Motor neuron (in vitro differentiated cells): ENCODE measurements around the gene KIF4A. TPM values are rescaled to one million over a fixed set of nuclear protein-coding genes. Genes with fewer than 3 reads are reported as not detected.
A peak's percentile ranks its signal among the peaks of the same experiment; 100 is the strongest.

Experiments
- ATAC-seq, 8 experiments: fragments of 200-7000 bp; cut with Tn5 transposase; replicated peaks in 6 of 8; 2 replicates each; pipeline ENCODE4 v1.8.0; 2021; ENCODE audit warnings: mild to moderate bottlenecking in 8 of 8, moderate library complexity in 8 of 8
- H3K27ac ChIP-seq, 2 donors: fragments of 250-450 bp; sonication (Bioruptor Pico); 2 replicates each; pipeline ENCODE4 v1.9.0; 2021; ENCODE audit warnings: antibody characterized with exemption in 2 of 2, mild to moderate bottlenecking in 2 of 2, moderate library complexity in 1 of 2
- H3K4me1 ChIP-seq, 2 donors: fragments of 250-450 bp; sonication (Bioruptor Pico); replicated peaks in 1 of 2; 2 replicates each; pipeline ENCODE4 v1.6.1; 2021; ENCODE audit warnings: antibody characterized with exemption in 2 of 2, mild to moderate bottlenecking in 2 of 2, moderate library complexity in 1 of 2
- H3K4me3 ChIP-seq, 5 donors: fragments of 250-450 bp; sonication (Bioruptor Pico); 2 replicates each; pipeline ENCODE4 v1.9.0; 2021; ENCODE audit warnings: antibody characterized with exemption in 5 of 5, mild to moderate bottlenecking in 5 of 5, moderate library complexity in 4 of 5
- WGBS, 10 experiments: fragments of 450-650 bp; shearing (Covaris generic); methylation state at CpG; one replicate each; pipeline ENCODE4 v1.0.0; 2022; 5-methylcytosine and 5-hydroxymethylcytosine counted together
- in situ Hi-C, 9 experiments: fragments of 400-800 bp; cut with MboI; loops; one replicate each; pipeline ENCODE4 v1.15.0; 2021; ENCODE audit warnings: low sequenced_read_pairs in 9 of 9, low pct_unique_long_range_greater_than_20kb in 2 of 9; ENCODE audit not compliant: unreplicated experiment in 9 of 9
- total RNA-seq, 8 experiments: library from RNA; unstranded; fragments of 300-600 nt; gene quantifications; 2 replicates each; pipeline versions ENCODE4 v1.2.3 to v1.2.4, GENCODE V29; 2022

KIF4A gene
- total RNA-seq, 8 experiments from 2014 or later: 0.10 to 32.1 (median 1.9) TPM

DNA sequence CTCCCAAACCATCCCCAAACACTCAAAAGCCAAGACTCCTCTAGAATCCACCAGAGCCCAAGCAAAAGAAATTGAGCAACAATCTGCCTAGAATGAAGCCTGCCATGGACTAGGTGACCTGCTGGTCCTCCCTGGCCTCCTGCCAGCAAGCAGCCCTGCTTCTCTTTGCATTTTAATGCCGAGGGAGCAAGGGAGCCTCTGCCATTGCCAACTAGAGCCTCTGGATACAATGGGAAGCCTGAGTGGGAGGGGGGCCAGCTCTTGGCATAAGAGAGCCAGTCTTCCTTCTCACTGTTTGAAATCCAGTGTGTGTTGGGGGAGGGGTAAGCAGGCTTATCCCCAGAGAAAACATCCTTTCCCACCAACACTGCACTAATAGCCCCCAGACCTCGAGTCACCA, 131.7 kb downstream of the KIF4A start:
- peak in 5 of 8 experiments; percentile 17 to 44 (median 28) for ATAC-seq
- in situ Hi-C loops: loop anchor here in 1 of 9 experiments (25.0 kb wide), 1 partner anchor 109 kb away; no protein-coding TSS in a partner anchor
- Histone ChIP-seq H3K4me1 (peaks cover 30 to 39% of the 10 kb centered on the region in 2 donors), H3K4me3 (no peak overlapping the region), H3K27ac (peak overlapping the region in 1 of 2 donors; percentile 59)
- 0% methylated on average over 1 of the region's 2 CpGs; no CpG with 5 or more reads in 8 of the 10 experiments for WGBS, 10 experiments

- in situ Hi-C loops: loop anchor here in 1 of 9 experiments (25.0 kb wide), 1 partner anchor 111 kb away; no protein-coding TSS in a partner anchor
- WGBS, 10 experiments: 0 to 3% methylated on average over 2 to 6 of the region's 11 CpGs; no CpG with 5 or more reads in 8 of the 10 experiments
- peak within 1 kb of the TSS; percentile 5 to 59 for H3K27ac ChIP-seq
Measured at GRCh38 chrX:70422851-70423341, 133.0 kb downstream of the KIF4A start, which contains the start of gene GDPD2. Gene GDPD2, plus strand, starts transcription at chrX:70423314. Its CDS starts 1,671 bp downstream, at chrX:70424985.

GRCh38 chrX:70423936-70424675, 134.2 kb downstream of the KIF4A start:
- WGBS, 10 experiments: 20 to 48% methylated on average over 1 to 6 of the region's 10 CpGs; no CpG with 5 or more reads in 8 of the 10 experiments
- H3K4me1 ChIP-seq: peaks cover 30% of the 10 kb centered on the region in 2 donors
- in situ Hi-C loops: loop anchor here in 1 of 9 experiments (25.0 kb wide), 1 partner anchor 112 kb away; no protein-coding TSS in a partner anchor
- peak in 3 of 8 experiments; percentile 11 to 54 (median 20) for ATAC-seq
- no peak overlapping the region for H3K27ac ChIP-seq
- H3K4me3 ChIP-seq: peak overlapping the region in 3 of 5 donors; percentile 24 to 29 (median 26)

More at GRCh38 chrX:70422851-70423341, 133.0 kb downstream of the KIF4A start, which contains the start of gene GDPD2:
- H3K4me1 ChIP-seq: peaks cover 30 to 38% of the 10 kb centered on the region in 2 donors
- peak in 7 of 8 experiments; percentile 56 to 94 (median 93) for ATAC-seq
- peak within 1 kb of the TSS; percentile 5 to 29 (median 24) for H3K4me3 ChIP-seq

DNA sequence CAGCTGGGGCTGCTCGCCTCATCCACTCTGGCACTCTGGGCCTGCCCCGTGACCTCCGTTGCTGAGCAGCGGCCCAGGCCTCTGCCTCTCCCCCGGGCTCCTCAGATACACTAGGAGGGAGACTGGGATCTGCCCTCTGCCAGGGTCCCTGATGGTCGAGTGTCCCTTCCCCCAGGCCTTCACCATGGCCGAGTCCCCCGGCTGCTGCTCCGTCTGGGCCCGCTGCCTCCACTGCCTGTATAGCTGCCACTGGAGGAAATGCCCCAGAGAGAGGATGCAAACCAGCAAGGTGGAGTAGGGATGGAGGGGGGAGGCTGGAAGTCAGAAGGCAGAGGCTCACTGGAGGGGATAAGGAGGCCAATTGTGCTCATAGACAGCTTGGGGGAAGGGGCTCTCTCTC, 134.9 kb downstream of the KIF4A start:
- Histone ChIP-seq H3K4me3 (no peak overlapping the region), H3K4me1 (peaks cover 30% of the 10 kb centered on the region in 2 donors), H3K27ac (no peak overlapping the region)
- WGBS, 10 experiments: 63 to 80% methylated on average over 3 to 9 of the region's 10 CpGs; no CpG with 5 or more reads in 8 of the 10 experiments
- ATAC-seq: no peak
- in situ Hi-C loops: loop anchor here in 1 of 9 experiments (25.0 kb wide), 1 partner anchor 112 kb away; no protein-coding TSS in a partner anchor

GRCh38 chrX:70426286-70427278, 136.7 kb downstream of the KIF4A start:
- H3K4me3 ChIP-seq: no peak overlapping the region
- WGBS, 10 experiments: 52% methylated on average over 11 of the region's 15 CpGs; no CpG with 5 or more reads in 9 of the 10 experiments
- no peak overlapping the region for H3K27ac ChIP-seq
- H3K4me1 ChIP-seq: peaks cover 25 to 26% of the 10 kb centered on the region in 2 donors
- no peak for ATAC-seq
- in situ Hi-C loops: no loop called here

GRCh38 chrX:70427365-70427764, 137.5 kb downstream of the KIF4A start:
- 16% methylated on average over 2 of the region's 2 CpGs; no CpG with 5 or more reads in 9 of the 10 experiments for WGBS, 10 experiments
- Histone ChIP-seq H3K4me3 (no peak overlapping the region), H3K4me1 (peaks cover 17 to 20% of the 10 kb centered on the region in 2 donors), H3K27ac (no peak overlapping the region)
- no peak for ATAC-seq
- in situ Hi-C loops: no loop called here

DNA sequence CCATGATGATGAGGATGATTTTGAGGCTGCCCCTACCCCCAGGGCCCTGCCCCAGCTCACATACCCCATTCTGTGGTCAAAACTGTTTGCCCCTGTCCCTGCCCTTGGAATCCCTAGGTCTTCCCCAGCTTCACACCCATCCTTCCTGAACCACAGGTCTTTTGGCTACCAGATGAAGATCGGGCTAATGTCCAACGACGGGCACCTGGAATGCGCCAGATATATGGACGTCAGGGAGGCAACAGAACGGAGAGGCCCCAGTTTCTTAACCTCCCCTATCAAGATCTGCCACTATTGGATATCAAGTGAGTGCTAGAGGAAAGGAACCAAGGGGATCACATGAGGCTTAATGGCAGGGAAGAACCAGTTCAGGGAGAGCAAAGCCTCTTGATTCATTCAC, 139.9 kb downstream of the KIF4A start:
- Histone ChIP-seq H3K4me1 (no peaks in the 10 kb centered on the region), H3K4me3 (no peak overlapping the region), H3K27ac (no peak overlapping the region)
- in situ Hi-C loops: no loop called here
- 76 to 88% methylated on average over 4 of the region's 6 CpGs; no CpG with 5 or more reads in 8 of the 10 experiments for WGBS, 10 experiments
- no peak for ATAC-seq

DNA sequence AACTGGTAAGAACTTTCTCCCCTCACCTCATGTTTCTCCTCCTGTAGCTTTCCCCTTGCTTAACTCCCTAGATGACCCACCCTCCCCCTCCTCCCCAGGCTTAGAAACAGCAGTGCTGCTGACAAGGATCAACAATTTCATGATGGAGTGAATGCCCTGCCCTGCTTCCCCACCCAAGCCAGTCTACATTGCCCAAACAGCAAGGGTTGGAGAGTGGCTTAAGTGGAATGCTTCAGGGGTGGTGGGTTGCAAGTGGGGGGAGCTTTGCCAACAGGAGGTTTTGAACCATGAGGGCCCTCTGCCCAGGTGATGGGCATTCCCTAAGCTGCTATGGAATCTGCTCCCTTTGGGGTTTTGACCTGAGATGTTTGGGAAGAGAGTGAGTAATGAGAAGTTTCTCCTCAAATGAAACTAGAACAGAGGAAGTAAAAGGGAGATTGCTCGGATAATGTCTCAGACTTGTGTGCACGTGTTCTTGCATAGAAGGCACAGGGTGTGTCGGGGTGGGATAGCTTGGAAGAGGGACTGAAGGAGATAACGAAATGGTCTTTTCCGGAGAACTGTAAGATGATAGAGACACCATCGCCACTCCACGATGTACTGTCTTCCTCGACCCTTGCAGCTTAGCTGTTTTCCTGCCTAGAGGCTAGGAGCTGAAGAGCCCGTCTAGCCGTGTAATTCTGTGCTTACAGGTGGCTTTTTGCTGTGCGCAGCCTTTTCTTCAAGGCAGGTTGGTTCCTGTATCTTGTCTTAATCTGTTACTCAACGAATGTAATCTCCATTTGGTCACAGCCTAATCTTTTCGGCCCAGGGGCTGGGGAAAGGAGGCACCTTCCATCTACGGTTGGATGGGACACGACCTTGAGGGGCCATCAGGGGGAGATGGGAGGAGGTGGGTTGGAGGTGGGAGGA, 143.3 kb downstream of the KIF4A start:
- Histone ChIP-seq H3K27ac (no peak overlapping the region), H3K4me3 (peak overlapping the region; percentile 52 to 61 (median 56)), H3K4me1 (peaks cover 13 to 19% of the 10 kb centered on the region in 2 donors)
- WGBS, 10 experiments: 54 to 74% (median 63%) methylated on average over 3 to 9 of the region's 15 CpGs; no CpG with 5 or more reads in 6 of the 10 experiments
- no peak for ATAC-seq
- in situ Hi-C loops: no loop called here

DNA sequence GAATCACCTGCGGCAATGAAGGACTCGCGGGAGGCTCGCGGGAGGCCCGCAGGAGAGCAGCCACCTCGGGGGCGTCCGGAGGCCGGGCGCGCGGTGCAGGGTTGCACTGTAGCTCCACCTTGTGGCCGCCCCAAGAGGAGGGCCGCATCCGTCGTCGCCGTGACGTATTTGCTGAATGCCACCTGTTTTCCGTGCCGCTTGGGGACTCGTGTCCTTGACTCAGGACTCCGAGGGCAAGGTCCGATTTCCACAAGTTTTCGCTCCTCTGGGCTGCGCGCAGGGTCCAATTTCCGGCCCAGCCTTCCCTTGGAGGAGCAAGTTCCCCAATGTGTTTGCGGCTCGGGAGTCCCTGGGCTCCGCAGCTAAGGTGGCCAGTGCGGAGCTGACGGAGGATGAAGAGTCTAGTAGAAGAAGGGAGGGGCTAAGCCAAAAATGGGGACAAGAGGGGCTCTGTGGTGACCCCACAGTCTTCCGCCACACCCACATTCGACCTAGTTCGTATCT, 144.0 kb downstream of the KIF4A start:
- WGBS, 10 experiments: 0 to 7% methylated on average over 1 to 3 of the region's 37 CpGs; no CpG with 5 or more reads in 8 of the 10 experiments
- in situ Hi-C loops: no loop called here
- peak; percentile 58 to 76 (median 64) for ATAC-seq
- Histone ChIP-seq H3K4me1 (peaks cover 13 to 19% of the 10 kb centered on the region in 2 donors), H3K27ac (peak overlapping the region in 1 of 2 donors; percentile 51), H3K4me3 (peak overlapping the region; percentile 52 to 61 (median 56))

GRCh38 chrX:70434352-70434866, 144.5 kb downstream of the KIF4A start:
- Histone ChIP-seq H3K4me1 (peaks cover 13 to 19% of the 10 kb centered on the region in 2 donors), H3K27ac (peak overlapping the region in 1 of 2 donors; percentile 51), H3K4me3 (peak overlapping the region; percentile 52 to 61 (median 56))
- in situ Hi-C loops: no loop called here
- ATAC-seq: peak; percentile 79 to 91 (median 85)
- WGBS, 10 experiments: 56% methylated on average over 10 of the region's 45 CpGs; no CpG with 5 or more reads in 9 of the 10 experiments
